A549 (cell line): ENCODE data around the gene MAGIX. TPM values are rescaled to one million over a fixed set of nuclear protein-coding genes. Genes with fewer than 3 reads are reported as not detected.

ENCODE experiments used
- ATAC-seq, 2 experiments: fragments of 200-7000 bp in 1 of 2; fragments of >200 bp in 1 of 2; cut with Nextera tagmentation in 1 of 2; cut with Tn5 transposase in 1 of 2; 3 replicates each; pipeline versions ENCODE4 v1.8.0 to v1.9.1; 2018 to 2020; ENCODE audit warnings: mild to moderate bottlenecking in 1 of 2, moderate library complexity in 1 of 2
- CTCF ChIA-PET: fragments of 300-600 bp; sonication (Branson Sonifier 250); formaldehyde crosslinking; extraction: SDS; loops from one replicate; lab custom pipeline; 2021; ENCODE audit warnings: antibody characterized with exemption, inconsistent platforms; lab: Yijun Ruan, JAX
- POLR2A ChIA-PET: fragments of 350-600 bp; formaldehyde crosslinking; extraction: SDS; loops from one replicate; lab custom pipeline; 2021; ENCODE audit warnings: antibody characterized with exemption, inconsistent platforms; lab: Yijun Ruan, JAX
- DNase-seq, 2 experiments: peaks; one replicate each; pipeline versions ENCODE4 v3.0.0 to v3.0.0-alpha.2; 2011 to 2016; ENCODE audit warnings: low read depth in 1 of 2, low spot score in 1 of 2
- FAIRE-seq: peaks from 2 replicates; lab custom pipeline; 2011; peaks lifted over from hg19 to GRCh38; lab: Jason Lieb, UNC
- H3K27ac ChIP-seq, 2 experiments: fragments of >200 bp; sonication (Bioruptor Twin); formaldehyde crosslinking; 3 replicates each; pipeline ENCODE4 v1.5.1; 2016 to 2017
- H3K4me1 ChIP-seq: fragments of >200 bp; sonication (Bioruptor Twin); formaldehyde crosslinking; 3 replicates; pipeline ENCODE4 v1.6.1; 2016
- H3K4me2 ChIP-seq: fragments of >200 bp; sonication (Bioruptor Twin); formaldehyde crosslinking; 3 replicates; pipeline ENCODE4 v1.6.1; 2016
- H3K4me3 ChIP-seq: fragments of >200 bp; sonication (Bioruptor Twin); formaldehyde crosslinking; 3 replicates; pipeline ENCODE4 v1.5.1; 2016
- H3K9me3 ChIP-seq: fragments of >200 bp; sonication (Bioruptor Twin); formaldehyde crosslinking; 3 replicates; pipeline ENCODE4 v1.6.1; 2016
- BHLHE40 ChIP-seq: IDR thresholded peaks from 2 replicates; pipeline ENCODE4 v1.6.1; 2012; ENCODE audit warnings: low read depth, low read length, inconsistent platforms
- CHD2 ChIP-seq: fragments of 150-350 bp; IDR thresholded peaks from 2 replicates; pipeline ENCODE4 v1.6.1; 2014; ENCODE audit warnings: low read length; ENCODE audit not compliant: partially characterized antibody
- CTCF ChIP-seq: fragments of >200 bp; sonication (Bioruptor Twin); formaldehyde crosslinking; IDR thresholded peaks from 3 replicates; pipeline ENCODE4 v1.5.1; 2016
- EHMT2 ChIP-seq: fragments of 200-600 bp; sonication (generic); IDR thresholded peaks from 2 replicates; pipeline ENCODE4 v1.6.1; 2016; ENCODE audit warnings: antibody characterized with exemption, low read depth, mild to moderate bottlenecking, moderate library complexity
- HDAC2 ChIP-seq: fragments of 200-600 bp; sonication (generic); IDR thresholded peaks from 2 replicates; pipeline ENCODE4 v1.6.1; 2016
- HOXB13 ChIP-seq: fragments of 250-450 bp; sonication (Bioruptor Pico); IDR thresholded peaks from 2 replicates; pipeline ENCODE4 v1.5.0; 2020; ENCODE audit warnings: low read depth, mild to moderate bottlenecking, moderate library complexity
- HOXB5 ChIP-seq: fragments of 250-450 bp; sonication (Bioruptor Pico); IDR thresholded peaks from 2 replicates; pipeline ENCODE4 v1.5.0; 2020; ENCODE audit warnings: mild to moderate bottlenecking, moderate library complexity
- JUN ChIP-seq, 2 experiments: fragments of >200 bp; sonication (Bioruptor Twin); formaldehyde crosslinking; IDR thresholded peaks; 2 replicates in 1 of 2; 3 replicates in 1 of 2; pipeline ENCODE4 v1.6.1; 2016 to 2017
- JUNB ChIP-seq: fragments of >200 bp; sonication (Bioruptor Twin); formaldehyde crosslinking; IDR thresholded peaks from 2 replicates; pipeline ENCODE4 v1.6.1; 2016
- KDM5A ChIP-seq: fragments of 200-600 bp; sonication (generic); IDR thresholded peaks from 2 replicates; pipeline ENCODE4 v1.6.1; 2016; ENCODE audit warnings: antibody characterized with exemption, mild to moderate bottlenecking
- MAFK ChIP-seq: fragments of 450-650 bp; IDR thresholded peaks from 2 replicates; pipeline ENCODE4 v1.6.1; 2014; ENCODE audit not compliant: partially characterized antibody
- MYC ChIP-seq: IDR thresholded peaks from 2 replicates; pipeline ENCODE4 v1.6.1; 2012; ENCODE audit warnings: mild to moderate bottlenecking, inconsistent platforms, low read length, improper control_type of control experiment, borderline replicate concordance
- POLR2A ChIP-seq: IDR thresholded peaks from 2 replicates; pipeline ENCODE4 v1.6.1; 2012; ENCODE audit warnings: mild to moderate bottlenecking, low read length
- POLR2AphosphoS2 ChIP-seq: conservative IDR thresholded peaks from 2 replicates; pipeline ENCODE4 v1.6.1; 2012; ENCODE audit warnings: low read length, improper control_type of control experiment, inconsistent platforms
- RFX5 ChIP-seq: fragments of 450-650 bp; IDR thresholded peaks from 2 replicates; pipeline ENCODE4 v1.7.1; 2014; ENCODE audit warnings: antibody characterized with exemption, mild to moderate bottlenecking, moderate library complexity
- RNF2 ChIP-seq: fragments of 200-600 bp; sonication (generic); IDR thresholded peaks from 2 replicates; pipeline ENCODE4 v1.6.1; 2016; ENCODE audit warnings: low read depth, mild to moderate bottlenecking, antibody characterized with exemption, moderate library complexity, borderline replicate concordance
- SMC3 ChIP-seq: fragments of >200 bp; sonication (Bioruptor Twin); formaldehyde crosslinking; IDR thresholded peaks from 3 replicates; pipeline ENCODE4 v1.6.1; 2018; ENCODE audit warnings: inconsistent platforms
- SREBF2 ChIP-seq: fragments of 450-650 bp; IDR thresholded peaks from 2 replicates; pipeline ENCODE4 v1.6.1; 2014; ENCODE audit warnings: mild to moderate bottlenecking, moderate library complexity
- ZFP36 ChIP-seq: fragments of 450-650 bp; IDR thresholded peaks from 2 replicates; pipeline ENCODE4 v1.6.1; 2014; ENCODE audit warnings: borderline replicate concordance; ENCODE audit not compliant: partially characterized antibody
- WGBS: methylation state at CpG from one replicate; pipeline ENCODE4 v1.1.6; 2017; ENCODE audit errors: missing lambda C conversion rate; 5-methylcytosine and 5-hydroxymethylcytosine counted together
- polyA plus RNA-seq, 4 experiments: library from polyadenylated mRNA; depleted of rRNA in 3 of 4; stranded (reverse); fragments of >200 nt; fragmentation: RNase III in 1 of 4; extraction: RNeasy Plus Mini Kit Qiagen cat#74134 plus additional on column Dnase treatment in 1 of 4; gene quantifications; 2 replicates in 3 of 4; 3 replicates in 1 of 4; pipeline ENCODE4 v1.2.3, GENCODE V29; 2011 to 2017
- TF ChIP-seq, protein P1 (sequence below): fragments of >200 bp; sonication (Bioruptor Twin); formaldehyde crosslinking; IDR thresholded peaks from 3 replicates; pipeline ENCODE4 v1.6.1; 2016
- TF ChIP-seq, protein P2 (sequence below): IDR thresholded peaks from 2 replicates; pipeline ENCODE4 v1.6.1; 2012
- TF ChIP-seq, protein P3 (sequence below): IDR thresholded peaks from 2 replicates; pipeline ENCODE4 v1.6.1; 2012

The MAGIX gene
- polyA plus RNA-seq, 2 of the 4 experiments (the other 2 are of a cell fraction) = 1.1 to 2.2 TPM

- TF ChIP-seq CTCF = no peak
- no peak for TF ChIP-seq POLR2AphosphoS2
- TF ChIP-seq RNF2 = no peak
- TF ChIP-seq JUNB = no peak
- TF ChIP-seq BHLHE40 = no peak
- TF ChIP-seq HOXB5 (CRISPR knock-in tag) = no peak
- TF ChIP-seq SREBF2 = no peak
Observed at GRCh38 chrX:49188468-49189076, 26.0 kb downstream of the MAGIX start (continued).

- Histone ChIP-seq H3K9me3 (no peaks in the 10 kb centered on the region), H3K27ac (peak overlapping the region; percentile 79 to 95), H3K4me3 (peak overlapping the region; percentile 44), H3K4me2 (peak overlapping the region; percentile 87), H3K4me1 (peaks cover 24% of the 10 kb centered on the region; the same call in 2 of the 3 replicates)
- no peak for TF ChIP-seq KDM5A
- TF ChIP-seq MAFK = no peak
- no peak for TF ChIP-seq MYC
- TF ChIP-seq, protein P1, sequence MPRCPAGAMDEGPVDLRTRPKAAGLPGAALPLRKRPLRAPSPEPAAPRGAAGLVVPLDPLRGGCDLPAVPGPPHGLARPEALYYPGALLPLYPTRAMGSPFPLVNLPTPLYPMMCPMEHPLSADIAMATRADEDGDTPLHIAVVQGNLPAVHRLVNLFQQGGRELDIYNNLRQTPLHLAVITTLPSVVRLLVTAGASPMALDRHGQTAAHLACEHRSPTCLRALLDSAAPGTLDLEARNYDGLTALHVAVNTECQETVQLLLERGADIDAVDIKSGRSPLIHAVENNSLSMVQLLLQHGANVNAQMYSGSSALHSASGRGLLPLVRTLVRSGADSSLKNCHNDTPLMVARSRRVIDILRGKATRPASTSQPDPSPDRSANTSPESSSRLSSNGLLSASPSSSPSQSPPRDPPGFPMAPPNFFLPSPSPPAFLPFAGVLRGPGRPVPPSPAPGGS = no peak
- TF ChIP-seq HDAC2 = no peak
- no peak for TF ChIP-seq EHMT2
- no peak for TF ChIP-seq SMC3
- no peak for TF ChIP-seq CHD2
- ChIA-PET CTCF (interaction anchor here (1.1 to 1.4 kb wide), 3 partner anchors 10 to 34 kb away, joined by 3 to 5 read pairs (median 3); no protein-coding TSS in a partner anchor), POLR2A (no interaction called here)
- 64% methylated on average over 6 of the region's 6 CpGs for WGBS
- DNase-seq = no peak
- peak; percentile 88 for FAIRE-seq
- ATAC-seq = no peak
Observed at GRCh38 chrX:49189606-49190005, 27.0 kb downstream of the MAGIX start.

- Histone ChIP-seq H3K4me3 (peak overlapping the region; percentile 76), H3K4me1 (peaks cover 24% of the 10 kb centered on the region; the same call in 2 of the 3 replicates), H3K4me2 (peak overlapping the region; percentile 87), H3K27ac (peak overlapping the region; percentile 90 to 98), H3K9me3 (no peaks in the 10 kb centered on the region)
- ATAC-seq (peak; percentile 91 to 95), FAIRE-seq (peak; percentile 100), DNase-seq (peak; percentile 95 to 100)
- under 1% methylated on average over 26 of the region's 32 CpGs for WGBS
- ChIA-PET CTCF (interaction anchor here (1.1 to 1.3 kb wide), 2 partner anchors 10 to 59 kb away, joined by 3 to 4 read pairs; no protein-coding TSS in a partner anchor), POLR2A (interaction anchor here (0.7 to 1.3 kb wide), 21 partner anchors 9 to 560 kb away, joined by 3 to 16 read pairs (median 4); partner anchors contain the start of genes CCDC22, PLP2, PRAF2 and SYP)
- TF ChIP-seq ZFP36 = no peak
- TF ChIP-seq, protein P2, sequence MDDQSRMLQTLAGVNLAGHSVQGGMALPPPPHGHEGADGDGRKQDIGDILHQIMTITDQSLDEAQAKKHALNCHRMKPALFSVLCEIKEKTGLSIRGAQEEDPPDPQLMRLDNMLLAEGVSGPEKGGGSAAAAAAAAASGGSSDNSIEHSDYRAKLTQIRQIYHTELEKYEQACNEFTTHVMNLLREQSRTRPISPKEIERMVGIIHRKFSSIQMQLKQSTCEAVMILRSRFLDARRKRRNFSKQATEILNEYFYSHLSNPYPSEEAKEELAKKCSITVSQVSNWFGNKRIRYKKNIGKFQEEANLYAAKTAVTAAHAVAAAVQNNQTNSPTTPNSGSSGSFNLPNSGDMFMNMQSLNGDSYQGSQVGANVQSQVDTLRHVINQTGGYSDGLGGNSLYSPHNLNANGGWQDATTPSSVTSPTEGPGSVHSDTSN = peak; percentile 94
- peak; percentile 95 for TF ChIP-seq POLR2A
- TF ChIP-seq HOXB13 (CRISPR knock-in tag) = no peak
- peak; percentile 50; the same call in 1 of the 2 replicates for TF ChIP-seq RFX5
- peak in 1 of 2 experiments; percentile 69; a peak in 2 of 5 replicates for TF ChIP-seq JUN (IDR thresholded peaks at IDR 0.05)
- TF ChIP-seq, protein P3, sequence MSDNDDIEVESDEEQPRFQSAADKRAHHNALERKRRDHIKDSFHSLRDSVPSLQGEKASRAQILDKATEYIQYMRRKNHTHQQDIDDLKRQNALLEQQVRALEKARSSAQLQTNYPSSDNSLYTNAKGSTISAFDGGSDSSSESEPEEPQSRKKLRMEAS = peak; percentile 27; the same call in 1 of the 2 replicates
Observed at GRCh38 chrX:49190821-49191573, 28.4 kb downstream of the MAGIX start.
